ENCODE measurements around the gene CTNNB1. TPM values are rescaled to one million over a fixed set of nuclear protein-coding genes. Genes with fewer than 3 reads are reported as not detected.

CTNNB1 gene
- polyA plus RNA-seq, 2 of the 4 experiments (the other 2 are of a cell fraction) = 147 to 242 TPM

- TF ChIP-seq SMC3 (IDR thresholded peaks at IDR 0.05) = no peak
- TF ChIP-seq CBX8 (IDR thresholded peaks at IDR 0.05) = no peak
- no peak for TF ChIP-seq RCOR1 (IDR thresholded peaks at IDR 0.05; ENCODE audit: low read depth, low read length)
Observed at GRCh38 chr3:41248525-41248924, 49.2 kb downstream of the CTNNB1 start (continued).

GRCh38 chr3:41249318-41249717 lies 50.0 kb downstream of the CTNNB1 start:
- H3K4me1 ChIP-seq = no peaks in the 10 kb centered on the region
- ChIA-PET CTCF (interaction anchor here (0.6 kb wide), 1 partner anchor 19 kb away, joined by 3 read pairs; no protein-coding TSS in a partner anchor), POLR2A (no interaction called here)
- no peak overlapping the region for H3K4me2 ChIP-seq
- 84% methylated on average over 3 of the region's 3 CpGs for WGBS (ENCODE audit: missing lambda C conversion rate)
- no peak for TF ChIP-seq USF2 (IDR thresholded peaks at IDR 0.05)
- DNase-seq (ENCODE audit: low read depth in 1 of 2, low spot score in 1 of 2) (no peak), FAIRE-seq (no peak), ATAC-seq (no peak)
- H3K27ac ChIP-seq = peak overlapping the region in 1 of 2 experiments; percentile 1; a peak in 1 of 6 replicates
- no peak overlapping the region for H3K4me3 ChIP-seq
- H3K9me3 ChIP-seq = no peaks in the 10 kb centered on the region

- no peaks in the 10 kb centered on the region for H3K9me3 ChIP-seq
- H3K4me1 ChIP-seq = no peaks in the 10 kb centered on the region
- H3K4me3 ChIP-seq = no peak overlapping the region
- TF ChIP-seq BCL3 (IDR thresholded peaks at IDR 0.05) = no peak
- no peak for TF ChIP-seq ESRRA (IDR thresholded peaks at IDR 0.05; ENCODE audit: borderline replicate concordance, low read length)
- no peak for TF ChIP-seq HOXA7 (CRISPR knock-in tag; IDR thresholded peaks at IDR 0.05)
- no peak for TF ChIP-seq ZC3H11A (IDR thresholded peaks at IDR 0.05)
- WGBS (ENCODE audit: missing lambda C conversion rate) = 54% methylated on average over 2 of the region's 2 CpGs
- H3K27ac ChIP-seq = no peak overlapping the region
- ATAC-seq (no peak), DNase-seq (ENCODE audit: low read depth in 1 of 2, low spot score in 1 of 2) (no peak), FAIRE-seq (no peak)
- CTCF ChIA-PET = no interaction called here
- POLR2A ChIA-PET = no interaction called here
- H3K4me2 ChIP-seq = no peak overlapping the region
Observed at GRCh38 chr3:41250825-41251224, 51.5 kb downstream of the CTNNB1 start.

- ChIA-PET POLR2A (no interaction called here), CTCF (no interaction called here)
- FAIRE-seq = no peak
- no peak overlapping the region for H3K27ac ChIP-seq
- no peak overlapping the region for H3K4me3 ChIP-seq
- no peak for DNase-seq (ENCODE audit: low read depth in 1 of 2, low spot score in 1 of 2)
- no peak for ATAC-seq
- no peaks in the 10 kb centered on the region for H3K4me1 ChIP-seq
- no peak overlapping the region for H3K4me2 ChIP-seq
- TF ChIP-seq PBX3 (IDR thresholded peaks at IDR 0.05) (no peak), ZNF302 (CRISPR knock-in tag; IDR thresholded peaks at IDR 0.05) (no peak), EHMT2 (IDR thresholded peaks at IDR 0.05; ENCODE audit: low read depth) (no peak), MAFK (IDR thresholded peaks at IDR 0.05; ENCODE audit: partially characterized antibody) (no peak), ZFP36 (IDR thresholded peaks at IDR 0.05; ENCODE audit: borderline replicate concordance, partially characterized antibody) (no peak), RFX5 (IDR thresholded peaks at IDR 0.05) (no peak), JUNB (IDR thresholded peaks at IDR 0.05) (no peak), KDM1A (IDR thresholded peaks at IDR 0.05; ENCODE audit: low read depth) (no peak), BHLHE40 (IDR thresholded peaks at IDR 0.05; ENCODE audit: low read depth, low read length) (no peak), SREBF2 (IDR thresholded peaks at IDR 0.05) (no peak), HEYL (CRISPR knock-in tag; IDR thresholded peaks at IDR 0.05) (no peak), ATOH8 (CRISPR knock-in tag; IDR thresholded peaks at IDR 0.05; ENCODE audit: low read depth) (no peak), GATA3 (IDR thresholded peaks at IDR 0.05; ENCODE audit: borderline replicate concordance) (no peak)
- 80% methylated on average over 1 of the region's 1 CpG for WGBS (ENCODE audit: missing lambda C conversion rate)
- no peaks in the 10 kb centered on the region for H3K9me3 ChIP-seq
Observed at GRCh38 chr3:41251593-41251992, 52.3 kb downstream of the CTNNB1 start.

Measured in A549 (cell line).